ENCODE measurements around the gene ACOT13. TPM values are rescaled to one million over a fixed set of nuclear protein-coding genes. Genes with fewer than 3 reads are reported as not detected.

ACOT13 gene
- total RNA-seq, 4 donors from 2014 or later: 5.6 to 16.8 (median 11.2) TPM

DNA sequence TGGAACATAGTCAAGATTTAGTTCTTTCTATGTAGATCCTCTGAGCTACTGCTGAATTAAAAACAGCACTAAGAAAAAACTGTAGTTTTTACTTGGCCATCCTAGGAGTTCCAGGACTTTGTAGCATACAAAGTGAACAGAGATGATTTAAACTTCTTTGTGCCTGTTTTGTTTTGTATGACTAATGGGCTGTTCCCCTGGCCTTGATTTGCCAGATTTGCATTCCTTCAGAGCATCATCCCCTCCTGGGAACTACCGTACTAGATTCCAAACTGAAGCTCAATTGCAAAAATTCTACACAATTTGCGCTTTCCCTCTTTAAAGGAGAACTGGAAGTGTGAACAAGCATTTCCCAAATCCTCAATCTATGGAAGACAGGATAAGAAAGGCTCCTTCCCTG is 23.1 kb downstream of the ACOT13 start:
- no peak overlapping the region for H3K4me3 ChIP-seq
- no peaks in the 10 kb centered on the region for H3K27me3 ChIP-seq
- no peak overlapping the region for H3K27ac ChIP-seq
- in situ Hi-C loops (cut with MboI; ENCODE audit: low pct_ligation_motif_present in 1 of 4, low pct_unique_long_range_greater_than_20kb in 1 of 4, low sequenced_read_pairs in 3 of 4) (loop anchor here in 3 of 4 donors (5.0 to 25.0 kb wide), 4 partner anchors 108 to 253 kb away; no protein-coding TSS in a partner anchor), intact Hi-C loops (cut with DNase I; ENCODE audit: low total_unique reads) (no loop called here)
- no peaks in the 10 kb centered on the region for H3K9me3 ChIP-seq
- no peak for TF ChIP-seq EP300 (IDR thresholded peaks at IDR 0.05; ENCODE audit: low read depth)
- no peak for TF ChIP-seq POLR2AphosphoS5 (IDR thresholded peaks at IDR 0.05)
- TF ChIP-seq, protein P1, sequence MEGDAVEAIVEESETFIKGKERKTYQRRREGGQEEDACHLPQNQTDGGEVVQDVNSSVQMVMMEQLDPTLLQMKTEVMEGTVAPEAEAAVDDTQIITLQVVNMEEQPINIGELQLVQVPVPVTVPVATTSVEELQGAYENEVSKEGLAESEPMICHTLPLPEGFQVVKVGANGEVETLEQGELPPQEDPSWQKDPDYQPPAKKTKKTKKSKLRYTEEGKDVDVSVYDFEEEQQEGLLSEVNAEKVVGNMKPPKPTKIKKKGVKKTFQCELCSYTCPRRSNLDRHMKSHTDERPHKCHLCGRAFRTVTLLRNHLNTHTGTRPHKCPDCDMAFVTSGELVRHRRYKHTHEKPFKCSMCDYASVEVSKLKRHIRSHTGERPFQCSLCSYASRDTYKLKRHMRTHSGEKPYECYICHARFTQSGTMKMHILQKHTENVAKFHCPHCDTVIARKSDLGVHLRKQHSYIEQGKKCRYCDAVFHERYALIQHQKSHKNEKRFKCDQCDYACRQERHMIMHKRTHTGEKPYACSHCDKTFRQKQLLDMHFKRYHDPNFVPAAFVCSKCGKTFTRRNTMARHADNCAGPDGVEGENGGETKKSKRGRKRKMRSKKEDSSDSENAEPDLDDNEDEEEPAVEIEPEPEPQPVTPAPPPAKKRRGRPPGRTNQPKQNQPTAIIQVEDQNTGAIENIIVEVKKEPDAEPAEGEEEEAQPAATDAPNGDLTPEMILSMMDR (IDR thresholded peaks at IDR 0.05): no peak
- no peak for TF ChIP-seq POLR2A (IDR thresholded peaks at IDR 0.05)
- DNase-seq: no peak
- WGBS, 2 donors (ENCODE audit: low coverage in 1 of 2): 63 to 90% methylated on average over 2 of the region's 2 CpGs
- no peaks in the 10 kb centered on the region for H3K36me3 ChIP-seq
- H3K4me1 ChIP-seq: no peaks in the 10 kb centered on the region

DNA sequence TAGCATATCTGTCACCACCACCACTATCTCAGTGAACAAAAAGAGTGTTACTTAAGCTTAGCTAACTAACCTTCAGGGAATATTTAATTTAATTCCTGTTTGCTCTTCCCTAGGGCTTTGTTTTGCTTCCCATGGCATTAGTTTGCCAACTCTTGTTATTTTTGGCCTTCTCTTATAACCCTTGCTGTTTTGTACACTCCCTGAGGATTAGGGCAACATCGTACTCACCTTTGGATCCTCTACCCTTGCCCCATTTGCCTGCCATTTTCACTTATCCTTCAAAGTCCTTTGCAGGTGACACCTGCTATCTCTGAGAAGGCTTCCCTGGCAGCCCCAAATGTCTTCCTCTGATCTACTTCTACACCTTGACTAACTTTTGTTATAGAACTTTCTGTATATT is 23.7 kb downstream of the ACOT13 start:
- in situ Hi-C loops (cut with MboI; ENCODE audit: low pct_ligation_motif_present in 1 of 4, low pct_unique_long_range_greater_than_20kb in 1 of 4, low sequenced_read_pairs in 3 of 4): loop anchor here in 3 of 4 donors (5.0 to 25.0 kb wide), 4 partner anchors 108 to 253 kb away; no protein-coding TSS in a partner anchor
- WGBS, 2 donors (ENCODE audit: low coverage in 1 of 2): 43 to 75% methylated on average over 1 of the region's 1 CpG

DNA sequence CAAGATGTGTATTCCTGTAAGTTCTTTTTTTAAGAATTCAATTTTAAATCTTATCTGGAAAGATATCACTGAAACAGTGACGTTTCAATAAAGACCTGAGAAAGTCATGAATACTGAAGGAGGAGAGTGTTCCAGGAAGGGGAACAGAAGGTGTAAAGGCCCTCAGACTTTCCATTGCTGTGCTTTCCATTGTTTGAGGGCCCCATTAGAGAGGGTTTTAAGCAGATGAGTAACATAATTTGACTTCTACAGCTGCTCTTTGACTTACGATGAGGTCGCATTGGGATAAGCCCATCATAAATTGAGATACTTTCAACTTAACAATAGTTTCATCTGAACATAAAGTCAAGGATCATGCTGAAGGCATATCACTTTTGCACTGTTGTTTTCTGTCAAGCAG is 24.7 kb downstream of the ACOT13 start:
- no peaks in the 10 kb centered on the region for H3K27me3 ChIP-seq
- peaks cover 0 to 3% (median 0%) of the 10 kb centered on the region in 4 donors for H3K4me1 ChIP-seq
- H3K4me3 ChIP-seq: no peak overlapping the region
- no peak for DNase-seq
- H3K27ac ChIP-seq: no peak overlapping the region
- H3K36me3 ChIP-seq: no peaks in the 10 kb centered on the region
- 88 to 96% methylated on average over 3 of the region's 3 CpGs for WGBS, 2 donors (ENCODE audit: low coverage in 1 of 2)
- in situ Hi-C loops (cut with MboI; ENCODE audit: low pct_ligation_motif_present in 1 of 4, low pct_unique_long_range_greater_than_20kb in 1 of 4, low sequenced_read_pairs in 3 of 4): loop anchor here in 3 of 4 donors (5.0 to 25.0 kb wide), 4 partner anchors 109 to 254 kb away; no protein-coding TSS in a partner anchor
- no peaks in the 10 kb centered on the region for H3K9me3 ChIP-seq
- intact Hi-C loops (cut with DNase I; ENCODE audit: low total_unique reads): no loop called here
- TF ChIP-seq POLR2AphosphoS5 (IDR thresholded peaks at IDR 0.05) (no peak), EP300 (IDR thresholded peaks at IDR 0.05; ENCODE audit: low read depth) (no peak), POLR2A (IDR thresholded peaks at IDR 0.05) (no peak)
- TF ChIP-seq, protein P1 (IDR thresholded peaks at IDR 0.05): no peak

More for the DNA sequence above, 23.7 kb downstream of the ACOT13 start:
- no peak for DNase-seq
- Histone ChIP-seq H3K9me3 (no peaks in the 10 kb centered on the region), H3K27ac (no peak overlapping the region), H3K36me3 (no peaks in the 10 kb centered on the region), H3K4me3 (no peak overlapping the region), H3K27me3 (no peaks in the 10 kb centered on the region), H3K4me1 (peaks cover 0 to 3% (median 0%) of the 10 kb centered on the region in 4 donors)
- intact Hi-C loops (cut with DNase I; ENCODE audit: low total_unique reads): no loop called here
- TF ChIP-seq, protein P1 (IDR thresholded peaks at IDR 0.05): no peak
- TF ChIP-seq POLR2A (IDR thresholded peaks at IDR 0.05) (no peak), POLR2AphosphoS5 (IDR thresholded peaks at IDR 0.05) (no peak), EP300 (IDR thresholded peaks at IDR 0.05; ENCODE audit: low read depth) (no peak)

DNA sequence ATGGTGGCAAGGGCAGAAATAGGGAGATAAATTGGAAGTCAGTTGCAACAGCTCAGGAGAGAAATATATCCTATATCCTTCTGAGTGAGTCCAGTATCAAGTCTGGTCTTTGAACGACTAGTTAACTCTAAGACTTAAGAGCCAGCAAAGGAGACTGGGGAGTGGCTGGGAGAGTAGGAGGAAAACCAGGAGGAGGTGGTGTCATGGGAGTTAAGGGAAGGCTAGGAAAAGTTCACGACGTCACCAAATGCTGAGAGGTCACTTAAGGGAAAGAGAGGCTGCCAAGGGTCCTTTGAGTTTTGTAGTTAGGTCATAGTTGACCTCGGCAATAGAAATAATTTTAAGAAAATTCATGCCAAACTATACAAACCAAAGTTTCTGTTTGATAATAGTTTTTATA is 25.1 kb downstream of the ACOT13 start:
- H3K4me1 ChIP-seq: peaks cover 0 to 3% (median 0%) of the 10 kb centered on the region in 4 donors
- WGBS, 2 donors (ENCODE audit: low coverage in 1 of 2): 70 to 72% methylated on average over 4 of the region's 4 CpGs
- no peak overlapping the region for H3K27ac ChIP-seq
- DNase-seq: no peak
- no peak for TF ChIP-seq EP300 (IDR thresholded peaks at IDR 0.05; ENCODE audit: low read depth)
- TF ChIP-seq POLR2AphosphoS5 (IDR thresholded peaks at IDR 0.05): no peak
- TF ChIP-seq POLR2A (IDR thresholded peaks at IDR 0.05): no peak
- TF ChIP-seq, protein P1 (IDR thresholded peaks at IDR 0.05): no peak
- no peaks in the 10 kb centered on the region for H3K27me3 ChIP-seq
- intact Hi-C loops (cut with DNase I; ENCODE audit: low total_unique reads) (no loop called here), in situ Hi-C loops (cut with MboI; ENCODE audit: low pct_ligation_motif_present in 1 of 4, low pct_unique_long_range_greater_than_20kb in 1 of 4, low sequenced_read_pairs in 3 of 4) (loop anchor here in 3 of 4 donors (5.0 to 25.0 kb wide), 4 partner anchors 110 to 255 kb away; no protein-coding TSS in a partner anchor)
- no peaks in the 10 kb centered on the region for H3K9me3 ChIP-seq
- H3K36me3 ChIP-seq: no peaks in the 10 kb centered on the region
- H3K4me3 ChIP-seq: no peak overlapping the region
